Peyer's patch (tissue), 4 donors: Measurements from ENCODE around the gene ZBTB48. TPM values are rescaled to one million over a fixed set of nuclear protein-coding genes. Genes with fewer than 3 reads are reported as not detected.

Experiments used
- DNase-seq, 3 donors: peaks; one replicate each; pipeline ENCODE4 v3.0.0-alpha.2; 2017 to 2019
- H3K27ac ChIP-seq, 4 donors: fragments of 200-600 bp; sonication (generic); one replicate each; pipeline ENCODE4 v1.5.1; 2016 to 2019
- H3K27me3 ChIP-seq, 2 donors: fragments of 200-600 bp; sonication (generic); one replicate each; pipeline ENCODE4 v1.5.1; 2019
- H3K36me3 ChIP-seq, 3 donors: fragments of 200-600 bp; sonication (generic); one replicate each; pipeline ENCODE4 v1.5.1; 2016 to 2019
- H3K4me1 ChIP-seq, 4 donors: fragments of 200-600 bp; sonication (generic); one replicate each; pipeline ENCODE4 v1.5.1; 2016 to 2019
- H3K4me3 ChIP-seq, 4 donors: fragments of 200-600 bp; sonication (generic); 1 replicate in 3 of 4; 2 replicates in 1 of 4; pipeline ENCODE4 v1.5.1; 2016 to 2019; ENCODE audit warnings: mild to moderate bottlenecking in 1 of 4
- H3K9me3 ChIP-seq, 4 donors: fragments of 200-600 bp; sonication (generic); one replicate each; pipeline ENCODE4 v1.5.1; 2016 to 2019; ENCODE audit warnings: mild to moderate bottlenecking in 1 of 4
- CTCF ChIP-seq, 6 experiments: fragments of 450-650 bp in 4 of 6; fragments of 200-600 bp in 2 of 6; sonication (generic) in 1 of 6; IDR thresholded peaks; one replicate each; pipeline ENCODE4 v1.5.1; 2017 to 2019; ENCODE audit warnings: antibody characterized with exemption in 6 of 6, mild to moderate bottlenecking in 3 of 6, moderate library complexity in 1 of 6
- POLR2A ChIP-seq, 2 donors: fragments of 450-650 bp; IDR thresholded peaks; one replicate each; pipeline ENCODE4 v1.5.1; 2017; ENCODE audit warnings: antibody characterized with exemption in 2 of 2, mild to moderate bottlenecking in 2 of 2, moderate library complexity in 2 of 2
- total RNA-seq, 4 donors: library from RNA; depleted of rRNA; stranded (reverse); fragments of >200 nt; gene quantifications; one replicate each; pipeline ENCODE4 v1.1.0, GENCODE V29; 2016

ZBTB48 gene
- total RNA-seq, 4 donors from 2014 or later = 27.0 to 80.9 (median 38.2) TPM

DNA sequence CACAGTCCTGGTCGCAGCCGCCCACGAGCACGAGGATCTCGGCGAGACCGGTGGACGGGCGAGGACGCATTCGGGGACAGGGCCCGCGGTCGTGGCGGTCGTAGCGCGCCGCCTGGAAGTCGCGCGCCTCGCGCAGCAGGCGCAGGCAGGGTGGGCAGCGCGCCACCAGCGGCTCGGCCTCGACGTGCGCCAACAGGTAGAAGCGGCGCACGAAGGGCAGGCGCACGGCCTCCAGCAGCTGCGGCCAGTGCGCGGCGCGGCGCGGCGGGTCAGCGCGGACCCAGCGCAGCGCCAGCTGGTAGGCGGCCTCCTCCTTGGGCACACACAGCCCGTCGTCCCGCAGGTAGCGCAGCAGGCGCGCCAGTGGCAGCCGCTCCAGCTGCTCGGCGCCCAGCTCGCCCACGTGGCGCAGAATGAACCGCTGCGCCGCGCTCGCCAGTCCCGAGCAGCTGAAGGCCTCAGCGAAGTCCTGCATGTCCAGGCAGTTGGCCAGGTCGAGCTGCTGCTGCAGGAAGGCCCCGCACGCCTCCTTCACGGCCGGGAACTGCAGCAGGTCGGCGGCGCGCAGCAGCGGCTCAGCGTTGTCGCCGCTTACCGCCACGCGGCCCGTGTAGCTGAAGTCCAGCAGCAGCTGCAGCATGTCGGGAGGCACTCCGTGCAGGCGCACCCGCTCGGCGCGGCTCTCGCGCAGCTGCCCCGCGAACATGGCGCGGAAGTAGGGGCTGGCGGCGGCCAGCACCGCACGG is 22.3 kb downstream of the ZBTB48 start:
- Histone ChIP-seq H3K36me3 (peaks cover 0 to 18% (median 0%) of the 10 kb centered on the region in 3 donors), H3K4me1 (peaks cover 0 to 39% (median 18%) of the 10 kb centered on the region in 4 donors), H3K27me3 (no peaks in the 10 kb centered on the region), H3K4me3 (peak overlapping the region; percentile 54 to 98 (median 97)), H3K9me3 (no peaks in the 10 kb centered on the region), H3K27ac (peak overlapping the region; percentile 92 to 99 (median 98))
- DNase-seq = peak; percentile 36 to 70 (median 60)
- peak in 1 of 6 experiments; percentile 1 for TF ChIP-seq CTCF (IDR thresholded peaks at IDR 0.05)
- no peak for TF ChIP-seq POLR2A (IDR thresholded peaks at IDR 0.05)

DNA sequence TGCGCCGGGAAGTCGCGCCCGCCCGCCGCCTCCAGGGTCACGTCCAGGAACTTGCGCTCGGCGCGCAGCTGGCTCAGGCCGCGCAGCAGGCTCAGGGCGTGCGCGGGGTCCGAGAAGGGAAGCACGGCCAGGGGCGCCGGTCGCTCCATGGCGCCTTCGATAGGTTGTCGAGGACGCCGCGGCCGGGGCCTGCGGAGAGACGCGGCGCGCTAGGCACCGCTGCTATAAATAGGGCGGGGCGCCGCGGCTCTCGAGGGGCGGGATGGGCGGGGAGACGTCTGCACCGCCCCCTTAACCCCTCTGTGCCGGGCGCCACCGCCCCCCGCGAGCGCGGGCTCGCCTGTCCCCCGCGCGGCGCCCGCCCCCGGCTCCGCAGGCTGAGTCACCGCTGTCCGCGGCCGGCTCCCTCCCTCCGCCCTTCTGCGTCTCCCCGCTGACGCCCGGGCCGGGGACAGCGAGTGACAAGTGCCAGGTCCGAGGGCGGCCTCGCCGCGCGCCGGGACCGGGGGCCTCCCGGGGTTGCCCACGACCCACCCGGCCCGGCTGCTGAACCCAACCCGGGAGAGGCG is 23.0 kb downstream of the ZBTB48 start, which contains the start of gene KLHL21:
KLHL21 (minus strand) TSS at position 201 of the 569 bp plus-strand sequence; CDS start at position 149, 52 bp downstream.
- Histone ChIP-seq H3K27ac (peak within 1 kb of the TSS; percentile 92 to 99 (median 98)), H3K27me3 (no peaks in the 10 kb centered on the region), H3K9me3 (no peaks in the 10 kb centered on the region), H3K4me1 (peaks cover 0 to 32% (median 18%) of the 10 kb centered on the region in 4 donors), H3K4me3 (peak within 1 kb of the TSS; percentile 54 to 98 (median 97)), H3K36me3 (peaks cover 0 to 12% (median 0%) of the 10 kb centered on the region in 3 donors)
- TF ChIP-seq POLR2A (IDR thresholded peaks at IDR 0.05) = peak; percentile 60 to 67
- TF ChIP-seq CTCF (IDR thresholded peaks at IDR 0.05) = peak in 3 of 6 experiments; percentile 7 to 31 (median 27)
- peak; percentile 87 to 93 (median 93) for DNase-seq

DNA sequence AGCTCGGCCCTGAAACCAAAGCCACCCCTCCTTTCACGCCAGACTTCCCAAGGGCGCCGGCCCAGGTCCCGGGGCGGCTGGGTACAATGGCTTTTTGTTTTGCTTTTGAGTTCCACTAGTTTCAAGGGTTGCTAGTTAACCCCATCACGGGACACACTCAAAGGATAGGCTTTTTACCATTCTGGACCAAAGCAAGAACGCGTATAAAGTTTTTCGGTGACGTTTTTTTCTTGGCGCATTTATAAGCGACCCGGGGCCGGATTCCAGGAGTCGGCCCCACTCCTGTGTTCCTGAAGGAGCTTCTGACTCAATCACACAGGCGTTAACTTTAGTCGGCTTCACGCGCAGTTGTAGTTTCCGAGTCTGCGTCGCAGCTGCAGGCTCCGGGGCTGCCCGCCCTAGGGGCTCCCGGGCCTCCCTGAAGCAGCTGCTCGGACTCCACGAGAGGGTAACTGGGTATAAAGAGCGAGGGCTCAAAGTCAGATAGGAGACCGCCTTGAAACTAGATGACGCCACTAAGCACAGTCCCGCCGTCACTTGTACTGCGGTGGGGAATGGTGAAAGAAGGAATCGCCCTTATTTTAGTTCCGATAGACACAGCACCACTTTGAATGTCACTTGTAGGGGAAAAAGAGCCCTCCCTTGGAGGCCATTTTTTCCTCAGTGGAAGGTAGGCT is 23.6 kb downstream of the ZBTB48 start:
- Histone ChIP-seq H3K27me3 (no peaks in the 10 kb centered on the region), H3K36me3 (peaks cover 0 to 5% (median 0%) of the 10 kb centered on the region in 3 donors), H3K4me3 (peak overlapping the region; percentile 54 to 98 (median 97)), H3K27ac (peak overlapping the region; percentile 92 to 99 (median 98)), H3K4me1 (peaks cover 0 to 28% (median 18%) of the 10 kb centered on the region in 4 donors), H3K9me3 (no peaks in the 10 kb centered on the region)
- DNase-seq = peak; percentile 60 to 76 (median 76)
- TF ChIP-seq CTCF (IDR thresholded peaks at IDR 0.05) (no peak), POLR2A (IDR thresholded peaks at IDR 0.05) (peak in 1 of 2 donors; percentile 4)

DNA sequence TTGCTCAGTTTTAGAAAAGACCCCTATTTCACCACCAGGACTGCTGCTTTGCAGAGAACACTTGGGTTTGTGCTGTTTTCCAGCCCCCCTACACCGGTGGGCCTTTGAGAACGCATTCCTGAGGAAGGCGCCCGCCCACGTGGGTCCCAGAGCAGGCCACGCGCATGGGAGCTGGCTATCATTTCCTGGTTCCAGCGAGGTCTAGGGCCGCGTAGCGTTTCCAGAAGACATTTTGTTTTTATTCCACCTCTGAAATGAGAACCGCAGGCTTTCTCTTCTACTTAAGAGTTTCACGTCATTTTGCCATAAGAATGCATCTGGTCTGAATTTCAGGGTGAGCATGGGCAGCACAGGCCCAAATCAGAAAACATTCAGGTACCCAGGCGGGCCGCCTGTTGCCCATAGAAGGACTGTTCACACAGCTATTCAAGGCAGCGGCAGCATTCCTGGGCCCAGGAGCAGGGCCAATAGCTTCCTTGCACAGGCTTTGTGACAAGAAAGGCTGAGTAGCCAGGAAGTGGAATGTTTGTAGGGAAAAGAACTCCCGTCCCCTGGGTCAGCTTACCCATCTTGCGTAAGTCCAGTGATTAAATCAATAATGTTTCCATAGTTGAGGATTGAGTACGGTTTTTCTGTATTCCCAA is 24.2 kb downstream of the ZBTB48 start:
- Histone ChIP-seq H3K4me3 (peak overlapping the region; percentile 54 to 98 (median 97)), H3K9me3 (no peaks in the 10 kb centered on the region), H3K27ac (peak overlapping the region; percentile 92 to 99 (median 98)), H3K4me1 (peaks cover 0 to 21% (median 16%) of the 10 kb centered on the region in 4 donors), H3K27me3 (no peaks in the 10 kb centered on the region), H3K36me3 (no peaks in the 10 kb centered on the region)
- TF ChIP-seq POLR2A (IDR thresholded peaks at IDR 0.05) (no peak), CTCF (IDR thresholded peaks at IDR 0.05) (peak in 3 of 6 experiments; percentile 8 to 13 (median 8))
- peak in 2 of 3 donors; percentile 58 to 69 for DNase-seq
